Ovary (tissue), 3 donors: ENCODE results near the gene CD93.

ENCODE experiments used
- CTCF ChIP-seq, 3 donors: fragments of 450-650 bp in 2 of 3; fragments of 200-600 bp in 1 of 3; IDR thresholded peaks; one replicate each; pipeline versions ENCODE4 v1.5.1 to v1.8.0; 2016 to 2022; ENCODE audit warnings: antibody characterized with exemption in 3 of 3, mild to moderate bottlenecking in 1 of 3
- EP300 ChIP-seq: sonication (generic); formaldehyde crosslinking; IDR thresholded peaks from one replicate; pipeline ENCODE4 v1.6.1; 2017; ENCODE audit warnings: antibody characterized with exemption
- POLR2A ChIP-seq: fragments of 450-650 bp; IDR thresholded peaks from one replicate; pipeline ENCODE4 v1.6.1; 2017; ENCODE audit warnings: antibody characterized with exemption, mild to moderate bottlenecking, moderate library complexity
- donor health status: DM: no; HTN: no; CAD: no.

- no peak for TF ChIP-seq CTCF (IDR thresholded peaks at IDR 0.05)
- no peak for TF ChIP-seq POLR2A
- TF ChIP-seq EP300 = no peak
These were observed 34.1 kb upstream of the CD93 start for GRCh38 chr20:23120261-23120660.
